HG03457 (cell line): Measurements from ENCODE around the gene CFH.
"Not testable (repeated sequence)": the region's sequence is repeated elsewhere in the genome, so short reads cannot be mapped to it uniquely, and the experiment has no call there.

Experiments
- ATAC-seq: cut with Tn5 transposase; IDR thresholded peaks from one replicate; pipeline ENCODE4 v1.9.1; 2021; ENCODE audit warnings: moderate number of reproducible peaks; ENCODE audit not compliant: unreplicated experiment

Gene CFH

GRCh38 chr1:196651637-196652215 lies at the start of gene CFH:
Gene CFH (plus strand): TSS chr1:196652043. CDS start chr1:196652118, 75 bp downstream.
- ATAC-seq, result no peak

- ATAC-seq, result no peak
These were observed 48.2 kb upstream of the CFH start for GRCh38 chr1:196603651-196604050.

- no peak for ATAC-seq
These were observed 43.9 kb upstream of the CFH start for GRCh38 chr1:196607981-196608380.

- ATAC-seq, result no peak
These were observed 43.2 kb upstream of the CFH start, which contains the start of gene KCNT2 for GRCh38 chr1:196608390-196609369. Gene KCNT2 (minus strand): TSS chr1:196608440. CDS start chr1:196608309, 131 bp downstream.

GRCh38 chr1:196609370-196609737 lies 42.5 kb upstream of the CFH start:
- no peak for ATAC-seq

GRCh38 chr1:196611873-196612272 lies 40.0 kb upstream of the CFH start:
- no peak for ATAC-seq

GRCh38 chr1:196619721-196620120 lies 32.1 kb upstream of the CFH start:
- no peak for ATAC-seq

- ATAC-seq, result no peak
These were observed 28.8 kb upstream of the CFH start for GRCh38 chr1:196623079-196623478.

- ATAC-seq, result no peak
These were observed 23.0 kb upstream of the CFH start for GRCh38 chr1:196628838-196629237.

- no peak for ATAC-seq
These were observed 14.2 kb upstream of the CFH start for GRCh38 chr1:196637606-196638005.

- ATAC-seq, result no peak
These were observed 13.4 kb upstream of the CFH start for GRCh38 chr1:196638466-196638865.

- not testable (repeated sequence) for ATAC-seq
These were observed 12.6 kb upstream of the CFH start for GRCh38 chr1:196639291-196639690.

GRCh38 chr1:196640976-196641375 lies 10.9 kb upstream of the CFH start:
- ATAC-seq, result no peak

- ATAC-seq, result no peak
These were observed 1.9 kb upstream of the CFH start for GRCh38 chr1:196649990-196650389.

GRCh38 chr1:196650403-196650802 lies 1.4 kb upstream of the CFH start:
- no peak for ATAC-seq

- ATAC-seq, result no peak
These were observed 764 bp upstream of the CFH start for GRCh38 chr1:196651079-196651478.

- no peak for ATAC-seq
These were observed 2.4 kb downstream of the CFH start for GRCh38 chr1:196654271-196654670.

- ATAC-seq, result no peak
These were observed 3.2 kb downstream of the CFH start for GRCh38 chr1:196655071-196655470.

GRCh38 chr1:196655494-196655893 lies 3.7 kb downstream of the CFH start:
- ATAC-seq, result no peak

- ATAC-seq, result no peak
These were observed 7.6 kb downstream of the CFH start for GRCh38 chr1:196659471-196659870.

- no peak for ATAC-seq
These were observed 8.4 kb downstream of the CFH start for GRCh38 chr1:196660272-196660671.

- no peak for ATAC-seq
These were observed 9.0 kb downstream of the CFH start for GRCh38 chr1:196660852-196661251.
